Measurements from ENCODE around the gene KCNIP2. TPM values are rescaled to one million over a fixed set of nuclear protein-coding genes. Genes with fewer than 3 reads are reported as not detected.

The KCNIP2 gene
- total RNA-seq = 17.1 TPM

DNA sequence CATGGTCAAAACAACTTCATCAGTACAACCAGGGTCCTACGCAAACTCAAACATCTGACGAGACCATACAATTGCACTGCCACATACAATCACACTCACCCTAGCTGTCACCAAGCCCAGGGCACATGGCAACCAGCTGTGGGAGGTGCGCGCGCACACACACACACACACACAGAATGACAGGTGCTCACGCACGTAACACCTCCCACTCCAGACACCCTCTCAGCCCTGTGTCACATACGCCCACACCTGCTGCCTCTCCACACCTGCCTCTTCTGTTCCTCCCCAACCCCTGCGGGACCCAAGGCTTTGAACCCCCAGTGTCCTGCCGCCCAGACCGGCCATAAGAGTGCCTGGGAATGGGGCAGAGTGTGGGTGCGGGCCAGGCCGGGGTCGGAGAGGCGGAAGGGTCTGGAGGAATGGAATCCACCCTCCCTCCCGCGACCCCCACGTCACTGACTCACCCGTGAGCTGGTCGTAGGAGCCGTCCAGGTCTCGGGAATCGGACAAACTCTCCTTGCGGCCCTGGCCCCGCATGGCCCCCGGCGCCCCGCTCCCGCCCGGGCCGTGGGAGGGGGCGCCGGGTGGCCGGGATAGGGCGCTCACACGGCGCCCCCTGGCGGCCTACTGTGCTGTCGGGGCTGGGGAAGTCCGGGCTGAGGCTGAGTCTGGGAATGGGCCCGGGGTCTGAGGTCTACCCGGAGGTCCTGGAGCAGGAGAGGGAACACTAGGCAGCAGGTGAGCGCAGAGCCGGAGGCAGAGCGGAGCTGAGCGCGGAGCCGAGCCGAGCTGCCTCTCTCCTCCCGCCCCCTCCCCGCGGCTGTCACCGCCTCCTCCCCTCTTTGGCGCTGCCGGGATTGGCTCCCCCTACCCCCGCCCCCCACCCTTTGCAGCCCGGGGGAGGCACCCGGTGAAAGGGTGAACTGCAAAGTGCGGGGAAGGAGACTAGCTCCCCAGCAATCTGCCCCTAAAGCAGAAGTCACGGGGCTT lies at the start of gene KCNIP2:
Gene KCNIP2, minus strand, starts transcription at position 769 of the 990 bp plus-strand sequence. Its CDS starts 232 bp downstream, at position 537.

GRCh38 chr10:101818119-101818871 lies 25.3 kb downstream of the KCNIP2 start, which contains the start of gene OGA:
Gene OGA, minus strand, starts transcription at chr10:101818444. Its CDS starts 422 bp downstream, at chr10:101818022.

GRCh38 chr10:101782811-101783735 lies 60.5 kb downstream of the KCNIP2 start, which contains the start of gene NPM3:
Gene NPM3, minus strand, starts transcription at chr10:101783446. Its CDS starts 56 bp downstream, at chr10:101783390.

Other genes with a start within 250 kb of the KCNIP2 start
- 80.5 TPM for gene FBXW4, start 148.6 kb downstream of the KCNIP2 start, total RNA-seq
- 0.69 TPM for gene FGF8, start 67.7 kb downstream of the KCNIP2 start, total RNA-seq
- gene NPM3, start 60.4 kb downstream of the KCNIP2 start, total RNA-seq = 34.4 TPM
- 314 TPM for gene OGA, start 25.4 kb downstream of the KCNIP2 start, total RNA-seq
- gene ARMH3, start 212.4 kb upstream of the KCNIP2 start, total RNA-seq = 22.6 TPM
- 12.9 TPM for gene HPS6, start 221.5 kb upstream of the KCNIP2 start, total RNA-seq